ENCODE measurements around the gene SEC16A.

DNA sequence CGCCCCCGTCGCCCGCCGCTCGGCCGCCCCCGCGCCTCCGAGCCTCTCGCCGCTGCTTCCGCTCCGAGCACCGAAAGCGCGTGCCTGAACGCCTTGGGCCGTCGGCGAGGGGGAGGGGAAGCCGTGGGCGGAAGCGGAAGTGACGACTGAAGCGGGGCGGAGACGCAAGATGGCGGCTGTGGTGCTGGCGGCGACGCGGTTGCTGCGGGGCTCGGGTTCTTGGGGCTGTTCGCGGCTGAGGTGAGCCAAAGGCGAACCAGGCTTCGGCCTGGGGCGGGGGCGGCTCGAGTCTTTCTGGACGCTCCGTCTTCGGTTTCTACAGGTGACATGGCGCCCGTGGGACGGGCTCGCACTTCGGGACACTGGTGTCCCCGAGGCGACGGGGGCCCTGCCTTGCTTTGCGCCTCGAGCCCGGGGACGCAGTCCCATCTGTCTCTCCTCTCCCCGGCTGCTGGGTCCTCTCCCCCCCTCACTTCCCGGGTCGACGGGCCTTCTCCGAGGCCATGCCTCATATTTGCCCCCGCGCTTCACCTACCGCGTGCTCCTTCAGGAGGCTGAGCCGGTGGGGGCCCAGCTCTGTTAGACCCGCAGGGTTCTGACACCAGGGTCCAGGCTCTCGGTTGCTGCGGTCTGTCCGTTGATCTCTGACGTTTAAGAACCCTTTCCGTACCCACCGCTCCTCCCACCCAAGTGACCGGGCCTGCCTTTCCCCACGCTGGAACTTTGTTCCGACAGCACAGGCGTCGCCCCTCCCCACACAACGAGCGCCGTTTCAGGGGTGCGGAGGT is 72.1 kb downstream of the SEC16A start, which contains the start of the genes ENTR1 and PMPCA:
- peak; percentile 59 to 91 (median 83) for TF ChIP-seq POLR2A (IDR thresholded peaks at IDR 0.05)
- TF ChIP-seq, protein P1, sequence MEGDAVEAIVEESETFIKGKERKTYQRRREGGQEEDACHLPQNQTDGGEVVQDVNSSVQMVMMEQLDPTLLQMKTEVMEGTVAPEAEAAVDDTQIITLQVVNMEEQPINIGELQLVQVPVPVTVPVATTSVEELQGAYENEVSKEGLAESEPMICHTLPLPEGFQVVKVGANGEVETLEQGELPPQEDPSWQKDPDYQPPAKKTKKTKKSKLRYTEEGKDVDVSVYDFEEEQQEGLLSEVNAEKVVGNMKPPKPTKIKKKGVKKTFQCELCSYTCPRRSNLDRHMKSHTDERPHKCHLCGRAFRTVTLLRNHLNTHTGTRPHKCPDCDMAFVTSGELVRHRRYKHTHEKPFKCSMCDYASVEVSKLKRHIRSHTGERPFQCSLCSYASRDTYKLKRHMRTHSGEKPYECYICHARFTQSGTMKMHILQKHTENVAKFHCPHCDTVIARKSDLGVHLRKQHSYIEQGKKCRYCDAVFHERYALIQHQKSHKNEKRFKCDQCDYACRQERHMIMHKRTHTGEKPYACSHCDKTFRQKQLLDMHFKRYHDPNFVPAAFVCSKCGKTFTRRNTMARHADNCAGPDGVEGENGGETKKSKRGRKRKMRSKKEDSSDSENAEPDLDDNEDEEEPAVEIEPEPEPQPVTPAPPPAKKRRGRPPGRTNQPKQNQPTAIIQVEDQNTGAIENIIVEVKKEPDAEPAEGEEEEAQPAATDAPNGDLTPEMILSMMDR (IDR thresholded peaks at IDR 0.05), result peak in 1 of 7 experiments; percentile 3

Measured in body of pancreas (tissue), 4 donors.